Measurements from ENCODE around the gene AOX1.
"Not testable (repeated sequence)": the region's sequence is repeated elsewhere in the genome, so short reads cannot be mapped to it uniquely, and the experiment has no call there.

Gene AOX1

GRCh38 chr2:200625282-200625681 is 39.5 kb downstream of the AOX1 start:
- no peak for DNase-seq (ENCODE audit: low read depth in 2 of 2, low spot score in 1 of 2)

- DNase-seq (ENCODE audit: low read depth in 2 of 2, low spot score in 1 of 2), result no peak
Measured at GRCh38 chr2:200625958-200626363, 40.1 kb downstream of the AOX1 start.

GRCh38 chr2:200627110-200627770 is 41.4 kb downstream of the AOX1 start:
- DNase-seq (ENCODE audit: low read depth in 2 of 2, low spot score in 1 of 2), result no peak

- DNase-seq (ENCODE audit: low read depth in 2 of 2, low spot score in 1 of 2), result not testable (repeated sequence)
Measured at GRCh38 chr2:200628461-200628860, 42.6 kb downstream of the AOX1 start.

- DNase-seq (ENCODE audit: low read depth in 2 of 2, low spot score in 1 of 2), result no peak
Measured at GRCh38 chr2:200631287-200631686, 45.5 kb downstream of the AOX1 start.

- no peak for DNase-seq (ENCODE audit: low read depth in 2 of 2, low spot score in 1 of 2)
Measured at GRCh38 chr2:200634231-200634964, 48.6 kb downstream of the AOX1 start.

GRCh38 chr2:200635251-200635650 is 49.4 kb downstream of the AOX1 start:
- no peak for DNase-seq (ENCODE audit: low read depth in 2 of 2, low spot score in 1 of 2)

GRCh38 chr2:200637901-200638300 is 52.1 kb downstream of the AOX1 start:
- no peak for DNase-seq (ENCODE audit: low read depth in 2 of 2, low spot score in 1 of 2)

GRCh38 chr2:200640176-200640575 is 54.4 kb downstream of the AOX1 start:
- no peak for DNase-seq (ENCODE audit: low read depth in 2 of 2, low spot score in 1 of 2)

- no peak for DNase-seq (ENCODE audit: low read depth in 2 of 2, low spot score in 1 of 2)
Measured at GRCh38 chr2:200640901-200641300, 55.1 kb downstream of the AOX1 start.

- DNase-seq (ENCODE audit: low read depth in 2 of 2, low spot score in 1 of 2), result not testable (repeated sequence)
Measured at GRCh38 chr2:200648518-200649281, 62.9 kb downstream of the AOX1 start.

GRCh38 chr2:200649724-200650123 is 63.9 kb downstream of the AOX1 start:
- no peak for DNase-seq (ENCODE audit: low read depth in 2 of 2, low spot score in 1 of 2)

- no peak for DNase-seq (ENCODE audit: low read depth in 2 of 2, low spot score in 1 of 2)
Measured at GRCh38 chr2:200650195-200650594, 64.4 kb downstream of the AOX1 start.

- no peak for DNase-seq (ENCODE audit: low read depth in 2 of 2, low spot score in 1 of 2)
Measured at GRCh38 chr2:200652158-200652557, 66.3 kb downstream of the AOX1 start.

- no peak for DNase-seq (ENCODE audit: low read depth in 2 of 2, low spot score in 1 of 2)
Measured at GRCh38 chr2:200653021-200653420, 67.2 kb downstream of the AOX1 start.

GRCh38 chr2:200654823-200655222 is 69.0 kb downstream of the AOX1 start:
- no peak for DNase-seq (ENCODE audit: low read depth in 2 of 2, low spot score in 1 of 2)

- no peak for DNase-seq (ENCODE audit: low read depth in 2 of 2, low spot score in 1 of 2)
Measured at GRCh38 chr2:200655918-200656580, 70.2 kb downstream of the AOX1 start.

GRCh38 chr2:200658278-200658864 is 72.6 kb downstream of the AOX1 start:
- no peak for DNase-seq (ENCODE audit: low read depth in 2 of 2, low spot score in 1 of 2)

GRCh38 chr2:200659410-200659809 is 73.6 kb downstream of the AOX1 start:
- DNase-seq (ENCODE audit: low read depth in 2 of 2, low spot score in 1 of 2), result no peak

GRCh38 chr2:200661477-200661876 is 75.7 kb downstream of the AOX1 start:
- no peak for DNase-seq (ENCODE audit: low read depth in 2 of 2, low spot score in 1 of 2)

- DNase-seq (ENCODE audit: low read depth in 2 of 2, low spot score in 1 of 2), result no peak
Measured at GRCh38 chr2:200662727-200663126, 76.9 kb downstream of the AOX1 start.

All from stimulated activated CD8-positive, alpha-beta memory T cell treated with anti-CD3 and anti-CD28 coated beads, Interleukin-4, amount 100 ng/mL, for 4 hours (primary cell).